ENCODE results near the gene RIMBP2.

- TF ChIP-seq EZH2 (IDR thresholded peaks at IDR 0.05; ENCODE audit: borderline replicate concordance, low read length): no peak
- TF ChIP-seq CTCF (conservative IDR thresholded peaks at IDR 0.05 in 1 of 2, IDR thresholded peaks at IDR 0.05 in 1 of 2; ENCODE audit: extremely low read depth in 1 of 2, insufficient read depth in 1 of 2, low read depth in 1 of 2, low read length in 2 of 2): no peak
These were observed 3.6 kb downstream of the RIMBP2 start for GRCh38 chr12:130712346-130713065.
